OCI-LY3 (cell line): ENCODE measurements around the gene MYH15.

ENCODE experiments used
- CTCF ChIP-seq: fragments of 200-600, 300-600 bp; sonication (generic); IDR thresholded peaks from 2 replicates; pipeline ENCODE4 v1.5.1; 2014; ENCODE audit warnings: antibody characterized with exemption, low read length, low read depth
- EZH2phosphoT487 ChIP-seq: fragments of 200-600 bp; shearing (Covaris generic); IDR thresholded peaks from 2 replicates; pipeline ENCODE4 v1.6.1; 2018; ENCODE audit warnings: antibody characterized with exemption, mixed run types, low read depth

GRCh38 chr3:108462899-108463298 lies 47.5 kb downstream of the MYH15 start:
- TF ChIP-seq CTCF (no peak), EZH2phosphoT487 (no peak)
